Islet precursor cell (in vitro differentiated cells): ENCODE results near the gene EPHX1.
A peak's percentile ranks its signal among the peaks of the same experiment; 100 is the strongest.

Source experiments
- DNase-seq: peaks from one replicate; pipeline ENCODE4 v3.0.0-alpha.2; 2018

EPHX1 gene

DNA sequence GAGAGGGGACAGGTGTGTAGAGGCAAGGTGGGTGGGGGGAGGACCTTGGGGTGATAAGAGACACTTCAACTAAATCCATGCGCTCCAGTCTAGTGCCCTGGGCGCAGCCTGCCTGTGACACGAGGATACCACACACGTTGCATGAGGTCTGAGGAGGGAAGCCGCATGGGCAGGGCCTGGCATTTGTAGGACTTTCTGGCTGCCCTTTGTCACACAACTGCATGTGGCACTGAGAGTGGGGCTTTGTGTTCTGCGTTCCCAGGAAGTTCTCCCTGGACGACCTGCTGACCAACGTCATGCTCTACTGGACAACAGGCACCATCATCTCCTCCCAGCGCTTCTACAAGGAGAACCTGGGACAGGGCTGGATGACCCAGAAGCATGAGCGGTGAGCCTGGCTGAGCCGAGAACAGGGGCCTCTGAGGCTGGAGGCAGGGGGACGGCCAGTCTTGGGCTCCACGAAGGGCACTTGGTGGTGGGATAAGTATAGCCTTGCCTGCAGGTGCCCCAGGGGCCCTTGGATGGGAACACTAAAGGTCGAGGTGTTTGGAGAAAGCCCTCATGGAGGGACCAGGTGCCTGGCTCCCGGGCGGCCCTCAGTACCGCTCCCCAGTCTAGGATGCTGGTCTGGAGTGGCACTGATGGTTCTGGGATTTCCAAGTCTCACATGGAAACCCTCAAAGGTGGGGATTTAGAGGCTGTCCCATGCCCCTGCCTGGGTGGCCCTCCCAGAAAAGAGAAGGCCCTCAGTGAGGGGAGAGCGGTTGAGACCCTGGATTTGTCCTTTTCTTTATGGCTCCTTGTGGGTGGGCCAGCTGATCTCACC lies 34.5 kb downstream of the EPHX1 start:
- DNase-seq = no peak

GRCh38 chr1:225845097-225845496 lies 35.2 kb downstream of the EPHX1 start:
- DNase-seq = no peak

DNA sequence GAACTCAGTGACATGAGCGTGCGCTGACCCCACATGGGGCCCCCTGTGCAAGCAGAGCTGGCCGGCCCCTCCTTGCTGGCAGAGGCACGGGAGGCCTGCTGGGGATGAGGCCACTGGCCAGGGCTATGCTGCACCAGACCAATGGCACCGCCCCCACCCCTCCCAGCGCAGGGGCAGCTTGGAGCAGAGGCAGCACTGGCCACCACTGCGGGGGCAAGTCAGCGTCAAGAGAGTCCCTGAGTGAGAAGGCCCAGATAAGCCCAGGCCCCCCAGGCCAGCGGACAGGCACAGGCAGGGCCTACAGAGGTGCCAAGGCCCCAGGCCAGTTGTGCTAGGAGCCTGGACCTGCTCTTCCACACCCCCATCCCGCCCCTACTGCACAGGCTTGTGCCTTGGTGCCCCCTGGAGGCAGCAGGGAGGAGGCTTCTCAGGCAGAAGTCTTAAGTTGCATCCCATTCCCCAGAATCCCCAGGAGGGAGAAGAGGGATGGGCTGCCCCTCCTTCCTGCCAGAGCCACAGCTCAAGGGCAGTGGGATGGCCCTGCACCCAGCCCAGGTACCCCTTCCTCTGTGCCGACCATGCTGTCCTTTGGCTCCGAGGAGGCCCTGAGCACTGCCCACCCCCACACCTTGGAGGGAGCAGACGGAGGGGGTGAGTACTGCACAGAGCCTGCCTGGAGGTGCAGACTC lies 35.8 kb downstream of the EPHX1 start:
- peak; percentile 96 for DNase-seq

DNA sequence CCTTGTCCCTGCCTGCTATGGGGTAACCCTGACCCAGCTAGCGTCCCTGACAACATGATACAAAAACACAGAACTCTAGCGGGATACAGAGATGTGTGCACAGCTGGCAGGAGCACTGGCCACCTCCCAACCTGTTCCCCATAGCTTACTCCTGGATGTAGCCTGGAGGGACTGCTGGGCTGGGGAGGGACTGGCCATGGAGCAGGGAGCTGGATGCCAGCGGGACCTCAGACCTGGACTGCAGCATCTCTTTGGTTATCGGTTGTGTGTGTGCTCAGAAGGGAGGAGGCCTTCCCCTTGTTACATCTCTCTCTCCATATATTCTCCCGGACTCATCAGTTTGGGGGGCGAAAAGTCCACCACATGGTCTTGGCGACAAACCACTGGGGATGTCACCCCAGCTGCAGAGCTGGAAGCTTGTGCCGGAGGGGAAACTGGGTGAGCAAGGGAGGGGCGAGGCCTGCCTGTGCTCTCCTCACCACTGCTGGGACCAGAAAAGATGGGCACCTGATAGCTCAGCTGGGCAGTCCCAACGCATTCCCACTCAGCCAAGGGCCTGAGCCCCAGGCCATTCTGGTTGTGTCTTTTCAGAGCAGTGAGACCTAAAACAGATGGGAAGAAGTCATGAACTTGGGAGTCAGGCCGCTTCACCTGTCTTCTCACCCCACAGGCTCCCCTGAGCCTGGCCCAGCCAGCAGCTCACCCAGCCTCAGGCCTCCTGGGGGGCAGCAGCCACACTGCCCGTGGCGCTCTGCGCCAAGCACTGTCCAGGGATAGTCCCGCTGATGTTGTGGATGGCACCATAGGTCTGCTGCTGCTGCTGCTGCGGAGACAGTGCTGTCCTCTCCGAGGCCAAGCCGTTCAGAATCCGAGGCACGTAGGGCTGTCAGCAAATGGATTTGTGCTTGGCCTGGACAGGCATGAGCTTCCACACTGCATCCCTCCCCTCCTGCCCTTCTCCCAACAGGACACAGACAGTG lies 36.7 kb downstream of the EPHX1 start:
- no peak for DNase-seq

DNA sequence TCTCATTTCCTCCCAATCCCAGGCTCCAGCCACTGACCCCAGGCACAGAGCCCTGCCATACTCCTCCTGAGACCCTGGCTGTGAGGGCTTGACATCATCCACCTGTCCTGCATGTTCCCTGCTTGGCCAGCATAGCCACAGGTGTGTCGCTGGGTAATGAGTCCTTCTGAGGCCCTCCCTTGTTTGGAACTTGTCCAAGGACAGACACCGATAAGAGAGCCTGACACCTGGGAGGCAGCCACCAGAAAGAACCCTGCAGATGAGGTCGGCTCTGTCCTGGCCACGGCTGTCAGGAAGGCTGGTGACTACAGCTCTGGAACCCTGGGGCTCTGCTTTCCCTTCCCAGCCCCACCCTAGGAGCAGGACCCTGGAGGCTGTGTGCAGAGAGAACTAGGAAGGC lies 37.7 kb downstream of the EPHX1 start:
- no peak for DNase-seq

GRCh38 chr1:225848030-225848955 lies 38.4 kb downstream of the EPHX1 start:
- DNase-seq = peak; percentile 54

GRCh38 chr1:225849925-225850324 lies 40.0 kb downstream of the EPHX1 start:
- no peak for DNase-seq

- no peak for DNase-seq
Measured at GRCh38 chr1:225850370-225850769, 40.4 kb downstream of the EPHX1 start.

- no peak for DNase-seq
Measured at GRCh38 chr1:225851805-225852204, 41.9 kb downstream of the EPHX1 start.

DNA sequence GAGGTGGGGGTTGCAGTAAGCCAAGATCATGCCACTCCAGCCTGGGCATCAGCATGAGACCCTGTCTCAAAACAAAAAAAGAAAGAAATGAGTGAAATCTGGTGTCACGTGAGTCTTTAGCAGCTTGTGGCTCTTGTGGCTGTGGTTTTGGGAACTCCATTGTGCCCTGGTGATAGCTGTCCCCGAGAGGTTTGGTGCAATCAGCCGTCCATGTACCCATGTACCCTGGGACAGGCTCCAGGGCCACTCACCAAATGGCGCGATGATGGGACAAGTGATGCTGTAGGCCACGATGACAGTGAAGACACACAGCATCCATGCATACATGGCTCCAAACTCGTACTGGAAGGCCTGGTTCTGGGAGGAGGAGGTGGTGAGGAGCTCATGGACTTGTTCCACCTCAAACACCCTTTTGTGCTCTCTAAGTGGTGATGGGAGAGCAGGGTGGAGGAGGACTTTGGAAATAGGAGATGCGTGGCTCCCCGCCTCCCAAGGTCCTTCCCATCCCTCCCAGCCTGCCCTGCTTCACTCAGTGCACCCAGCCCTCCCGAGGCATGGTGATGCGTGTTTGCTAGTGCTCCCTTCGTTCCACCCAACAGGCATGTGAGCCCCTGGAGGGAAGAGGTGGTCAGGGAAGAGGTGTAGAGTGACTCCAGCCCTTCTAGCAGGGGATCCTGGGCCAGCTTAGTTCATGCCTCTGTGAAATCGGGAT lies 42.6 kb downstream of the EPHX1 start:
- no peak for DNase-seq

DNA sequence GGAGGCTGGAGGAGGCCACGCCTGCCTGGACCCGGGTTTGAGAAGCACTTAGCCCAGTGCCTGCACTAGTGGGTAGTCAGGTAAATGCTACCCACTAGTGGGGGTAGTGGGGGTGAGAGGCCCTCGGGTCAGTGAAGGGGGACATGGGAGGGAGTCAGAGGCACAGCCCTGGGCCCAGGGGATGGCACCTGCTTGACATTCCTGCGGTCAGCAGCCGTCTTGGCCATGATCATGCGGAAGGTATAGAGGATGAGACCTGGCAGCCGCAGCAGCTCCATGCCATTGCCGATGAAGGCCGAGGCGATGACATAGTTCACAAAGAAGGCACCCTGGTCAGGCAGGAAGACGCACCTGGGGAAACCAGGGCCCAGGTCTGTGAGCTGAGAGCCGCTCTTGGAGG lies 43.5 kb downstream of the EPHX1 start:
- no peak for DNase-seq

GRCh38 chr1:225855503-225856300 lies 45.8 kb downstream of the EPHX1 start:
- no peak for DNase-seq

DNA sequence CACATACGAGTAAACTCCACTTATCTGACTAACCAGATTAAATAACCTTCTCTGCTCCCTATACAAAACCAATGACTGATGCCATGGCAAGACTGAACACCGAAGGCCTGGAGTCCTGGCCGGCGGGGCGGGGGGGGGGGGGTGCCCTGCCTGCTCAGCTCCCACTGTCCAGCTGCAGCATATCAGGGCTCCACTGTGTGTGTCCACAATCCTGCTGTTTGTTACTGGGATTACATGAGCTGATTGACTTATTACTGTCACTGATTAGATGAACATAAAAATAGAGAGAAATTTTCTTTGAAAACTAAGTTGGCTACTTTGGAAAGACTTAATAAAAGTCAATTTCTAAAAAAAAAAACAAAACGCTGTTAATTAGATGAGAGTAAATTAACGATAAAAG lies 47.3 kb downstream of the EPHX1 start:
- DNase-seq = no peak

DNA sequence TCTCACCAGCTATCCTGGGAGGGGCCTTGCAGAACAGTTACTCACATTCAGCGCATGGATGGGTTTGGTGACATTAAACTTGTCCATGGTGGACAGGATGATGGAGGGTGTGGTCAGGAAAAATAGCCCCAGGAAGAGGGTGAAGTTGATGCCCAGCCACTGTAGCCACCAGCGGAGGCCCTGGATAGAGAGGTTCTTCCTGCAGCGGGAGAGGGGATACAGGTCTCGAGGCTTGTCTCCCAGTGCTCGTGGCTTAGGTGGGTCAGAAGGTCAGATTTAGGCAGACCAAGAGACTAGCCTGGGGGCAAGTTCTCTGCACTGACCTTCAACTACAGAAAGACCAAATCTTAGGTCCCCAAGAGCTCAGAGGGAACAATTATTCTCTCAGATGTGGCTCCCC lies 49.2 kb downstream of the EPHX1 start:
- DNase-seq = no peak

DNA sequence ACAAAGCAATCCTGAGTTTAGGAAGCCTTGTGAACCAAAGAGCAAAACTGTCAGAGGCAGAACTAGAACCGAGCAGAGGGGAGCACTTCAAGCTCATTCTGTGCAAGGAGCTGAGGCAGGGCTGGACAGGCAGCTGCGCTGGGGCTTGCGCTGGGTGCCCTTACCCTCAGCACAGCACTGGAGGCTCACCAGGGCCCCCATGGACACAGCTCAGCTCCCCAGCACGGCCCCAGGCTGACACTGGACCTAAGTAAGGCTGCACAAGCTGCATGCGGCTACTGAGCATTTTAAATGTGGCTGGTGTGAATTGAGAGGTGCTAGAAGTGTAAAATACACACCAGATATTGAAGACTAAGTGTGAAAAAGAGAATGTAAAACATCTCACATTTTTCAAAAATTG lies 50.2 kb downstream of the EPHX1 start:
- peak; percentile 30 for DNase-seq

GRCh38 chr1:225860876-225861441 lies 51.0 kb downstream of the EPHX1 start:
- DNase-seq = peak; percentile 47

DNA sequence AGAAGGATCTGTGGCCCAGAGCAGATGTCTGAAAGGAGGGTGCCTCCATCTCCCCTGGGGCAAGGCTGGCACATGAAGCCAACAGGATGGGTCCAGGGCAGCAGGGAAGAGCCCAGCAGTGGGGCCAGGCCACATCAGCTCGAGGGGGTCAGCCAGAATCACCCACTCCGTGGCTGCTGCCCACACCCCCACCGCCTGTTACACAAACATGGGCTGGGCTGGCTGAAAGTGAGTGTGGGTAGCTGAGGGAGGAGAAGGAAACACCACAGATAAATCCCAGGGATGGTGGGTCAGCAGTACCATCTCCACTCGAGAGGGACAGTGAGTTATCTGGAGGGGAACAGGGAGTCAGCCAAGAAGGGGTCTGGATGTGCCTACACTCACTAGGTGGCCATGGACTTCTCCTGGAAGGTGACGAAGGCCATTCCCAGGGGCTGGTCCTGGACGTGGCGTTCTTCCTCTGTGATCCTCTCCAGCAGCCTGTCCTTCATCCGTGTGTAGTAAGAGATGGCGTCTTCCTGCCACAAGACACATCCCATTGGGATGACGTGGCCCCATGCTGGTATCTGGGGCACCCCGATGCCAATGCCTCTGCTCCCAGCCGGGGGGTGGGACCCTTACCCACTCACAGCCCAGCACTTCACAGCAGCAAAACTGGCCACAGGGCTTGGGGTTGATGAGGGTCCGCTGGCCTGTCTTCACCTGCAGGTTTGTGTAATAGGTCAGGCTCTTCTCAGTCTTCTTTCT lies 52.1 kb downstream of the EPHX1 start:
- no peak for DNase-seq

- no peak for DNase-seq
Measured at GRCh38 chr1:225862581-225862950, 52.6 kb downstream of the EPHX1 start.

DNA sequence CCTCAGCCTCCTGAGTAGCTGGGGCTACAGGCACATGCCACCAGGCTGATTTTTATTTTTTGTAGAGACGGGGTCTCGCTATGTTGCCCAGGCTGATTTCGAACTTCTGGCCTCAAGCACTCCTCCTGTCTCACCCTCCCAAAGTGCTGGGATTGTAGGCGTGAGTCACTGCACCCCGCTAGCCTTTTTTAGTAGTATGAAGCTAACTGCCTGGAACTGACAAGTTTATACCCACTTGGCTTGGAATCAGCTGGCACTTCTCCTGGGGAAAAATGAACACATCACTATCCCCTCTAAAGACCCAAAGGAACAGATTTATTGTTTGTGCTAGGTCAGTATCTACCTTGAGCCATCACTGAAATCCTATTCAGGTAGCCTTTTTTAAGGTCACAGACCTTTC lies 53.2 kb downstream of the EPHX1 start:
- DNase-seq = no peak

DNA sequence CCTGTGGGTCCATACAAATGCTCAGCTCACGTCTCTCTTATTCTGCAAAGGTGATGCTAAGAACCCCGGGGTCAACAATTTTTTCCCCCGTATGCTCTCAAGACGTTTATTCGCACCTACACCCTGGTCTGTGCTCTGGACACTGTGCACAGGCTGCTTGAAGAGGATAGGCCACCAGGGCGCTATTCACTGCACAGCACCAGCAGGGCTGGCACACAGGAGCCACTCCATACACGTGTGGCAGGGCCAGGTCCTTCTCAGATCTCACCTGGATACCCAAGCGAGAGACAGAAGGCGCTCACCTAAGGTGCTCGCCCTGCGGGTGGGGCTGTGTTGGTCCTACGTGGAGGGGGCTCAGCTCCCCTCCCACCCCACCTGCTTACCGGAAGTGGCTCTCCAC lies 55.6 kb downstream of the EPHX1 start:
- no peak for DNase-seq
